ENCODE results near the gene RSRC1. TPM values are rescaled to one million over a fixed set of nuclear protein-coding genes. Genes with fewer than 3 reads are reported as not detected.

RSRC1 gene
- total RNA-seq, 4 donors from 2014 or later = 22.5 to 41.4 (median 32.9) TPM

GRCh38 chr3:158559504-158559903 lies 449.6 kb downstream of the RSRC1 start:
- Histone ChIP-seq H3K4me3 (no peak overlapping the region), H3K4me1 (no peaks in the 10 kb centered on the region), H3K9me3 (no peaks in the 10 kb centered on the region), H3K27ac (no peak overlapping the region), H3K27me3 (no peaks in the 10 kb centered on the region), H3K36me3 (no peaks in the 10 kb centered on the region)
- intact Hi-C loops (cut with DNase I) = no loop called here
- WGBS, 2 donors = 68% methylated on average over 4 of the region's 4 CpGs
- TF ChIP-seq POLR2A (IDR thresholded peaks at IDR 0.05) (no peak), CTCF (IDR thresholded peaks at IDR 0.05) (no peak)
- DNase-seq = no peak

GRCh38 chr3:158560979-158561378 lies 451.1 kb downstream of the RSRC1 start:
- H3K36me3 ChIP-seq = no peaks in the 10 kb centered on the region
- intact Hi-C loops (cut with DNase I) = no loop called here
- WGBS, 2 donors = 93 to 100% methylated on average over 1 of the region's 1 CpG
- TF ChIP-seq POLR2A (IDR thresholded peaks at IDR 0.05) (no peak), CTCF (IDR thresholded peaks at IDR 0.05) (no peak)
- H3K27ac ChIP-seq = no peak overlapping the region
- no peaks in the 10 kb centered on the region for H3K9me3 ChIP-seq
- DNase-seq = no peak
- no peak overlapping the region for H3K4me3 ChIP-seq
- H3K4me1 ChIP-seq = no peaks in the 10 kb centered on the region
- no peaks in the 10 kb centered on the region for H3K27me3 ChIP-seq

GRCh38 chr3:158562674-158563073 lies 452.8 kb downstream of the RSRC1 start:
- DNase-seq = no peak
- intact Hi-C loops (cut with DNase I) = no loop called here

GRCh38 chr3:158563076-158563475 lies 453.2 kb downstream of the RSRC1 start:
- no peak overlapping the region for H3K4me3 ChIP-seq
- H3K36me3 ChIP-seq = no peaks in the 10 kb centered on the region
- H3K9me3 ChIP-seq = no peaks in the 10 kb centered on the region
- no peaks in the 10 kb centered on the region for H3K4me1 ChIP-seq
- TF ChIP-seq POLR2A (IDR thresholded peaks at IDR 0.05) = no peak
- TF ChIP-seq CTCF (IDR thresholded peaks at IDR 0.05) = no peak
- no peaks in the 10 kb centered on the region for H3K27me3 ChIP-seq
- intact Hi-C loops (cut with DNase I) = no loop called here
- no peak for DNase-seq
- H3K27ac ChIP-seq = no peak overlapping the region

More at GRCh38 chr3:158562674-158563073, 452.8 kb downstream of the RSRC1 start:
- Histone ChIP-seq H3K27me3 (no peaks in the 10 kb centered on the region), H3K27ac (no peak overlapping the region), H3K36me3 (no peaks in the 10 kb centered on the region), H3K4me3 (no peak overlapping the region), H3K4me1 (no peaks in the 10 kb centered on the region), H3K9me3 (no peaks in the 10 kb centered on the region)
- TF ChIP-seq POLR2A (IDR thresholded peaks at IDR 0.05) (no peak), CTCF (IDR thresholded peaks at IDR 0.05) (no peak)
- WGBS, 2 donors = 81% methylated on average over 5 of the region's 5 CpGs; no CpG with 5 or more reads in 1 of the 2 donors

GRCh38 chr3:158565076-158565475 lies 455.2 kb downstream of the RSRC1 start:
- WGBS, 2 donors = 82 to 92% methylated on average over 2 to 5 of the region's 6 CpGs
- DNase-seq = no peak
- Histone ChIP-seq H3K4me1 (no peaks in the 10 kb centered on the region), H3K4me3 (no peak overlapping the region), H3K36me3 (no peaks in the 10 kb centered on the region), H3K9me3 (no peaks in the 10 kb centered on the region), H3K27ac (no peak overlapping the region), H3K27me3 (no peaks in the 10 kb centered on the region)
- intact Hi-C loops (cut with DNase I) = no loop called here
- TF ChIP-seq POLR2A (IDR thresholded peaks at IDR 0.05) (no peak), CTCF (IDR thresholded peaks at IDR 0.05) (no peak)

Data from esophagus squamous epithelium (tissue), 5 donors.